OCI-LY1 (cell line): ENCODE measurements around the gene SRMS.

Experiments used
- H2AFZ ChIP-seq: fragments of 200-600 bp; sonication (generic), shearing (Covaris generic); 2 replicates; pipeline ENCODE4 v1.6.0; 2014; ENCODE audit warnings: antibody characterized with exemption, mild to moderate bottlenecking, low read length
- H3F3A ChIP-seq: fragments of 200-600 bp; sonication (generic), shearing (Covaris generic); 2 replicates; pipeline ENCODE4 v1.6.0; 2014; ENCODE audit warnings: mild to moderate bottlenecking, antibody characterized with exemption, low read length, moderate library complexity; ENCODE audit not compliant: insufficient read depth
- H3K27ac ChIP-seq: fragments of 200-600 bp; sonication (generic); 2 replicates; pipeline ENCODE4 v1.5.1; 2014; ENCODE audit warnings: low read length, mixed run types, mild to moderate bottlenecking, low read depth; ENCODE audit not compliant: poor library complexity, severe bottlenecking
- H3K27me3 ChIP-seq: fragments of 200-600 bp; sonication (generic); 2 replicates; pipeline ENCODE4 v1.6.0; 2014; ENCODE audit warnings: antibody characterized with exemption, mild to moderate bottlenecking, low read length, moderate library complexity; ENCODE audit not compliant: insufficient read depth
- H3K36me3 ChIP-seq: fragments of 200-600 bp; sonication (generic); 2 replicates; pipeline ENCODE4 v1.6.1; 2014; ENCODE audit warnings: mild to moderate bottlenecking, antibody characterized with exemption, low read length, moderate library complexity, mixed read lengths; ENCODE audit not compliant: insufficient read depth
- H3K4me1 ChIP-seq: fragments of 200-600 bp; sonication (generic); 2 replicates; pipeline ENCODE4 v1.5.1; 2014; ENCODE audit warnings: mild to moderate bottlenecking, low read length, moderate library complexity; ENCODE audit not compliant: insufficient read depth, severe bottlenecking
- H3K4me2 ChIP-seq: fragments of 200-600 bp; sonication (generic), shearing (Covaris generic); 2 replicates; pipeline ENCODE4 v1.6.1; 2014; ENCODE audit warnings: low read length
- H3K4me3 ChIP-seq: fragments of 200-600 bp; sonication (generic); 2 replicates; pipeline ENCODE4 v1.5.1; 2014; ENCODE audit warnings: low read length, low read depth, mild to moderate bottlenecking, mixed read lengths; ENCODE audit not compliant: poor library complexity, severe bottlenecking
- H3K79me2 ChIP-seq: fragments of 200-600 bp; shearing (Covaris generic); 2 replicates; pipeline ENCODE4 v1.6.1; 2016; ENCODE audit warnings: mixed run types, low read length, mixed read lengths; ENCODE audit not compliant: insufficient read depth
- H3K9ac ChIP-seq: fragments of 200-600 bp; sonication (generic), shearing (Covaris generic); 2 replicates; pipeline ENCODE4 v1.6.1; 2014; ENCODE audit warnings: mild to moderate bottlenecking, low read length, mixed read lengths
- H3K9me2 ChIP-seq: fragments of 200-600 bp; sonication (generic), shearing (Covaris generic); 2 replicates; pipeline ENCODE4 v1.6.1; 2014; ENCODE audit warnings: low read depth, mild to moderate bottlenecking, low read length, mixed read lengths
- H3K9me3 ChIP-seq: fragments of 200-600 bp; shearing (Covaris generic); 2 replicates; pipeline ENCODE4 v1.6.1; 2014; ENCODE audit warnings: low read length, mixed read lengths
- H4K20me1 ChIP-seq: fragments of 200-600 bp; sonication (generic), shearing (Covaris generic); 2 replicates; pipeline ENCODE4 v1.6.0; 2016; ENCODE audit warnings: mild to moderate bottlenecking, low read length; ENCODE audit not compliant: insufficient read depth
- EZH2 ChIP-seq: fragments of 200-600 bp; sonication (generic), shearing (Covaris generic); IDR thresholded peaks from 2 replicates; pipeline ENCODE4 v1.8.0; 2017; ENCODE audit warnings: borderline replicate concordance, mixed run types, mild to moderate bottlenecking, antibody characterized with exemption, low read length, moderate library complexity, mixed read lengths
- TF ChIP-seq, protein P1 (sequence below): fragments of 200-600 bp; sonication (generic), shearing (Covaris generic); IDR thresholded peaks from 2 replicates; pipeline ENCODE4 v1.5.1; 2017; ENCODE audit warnings: mild to moderate bottlenecking, antibody characterized with exemption, low read length, moderate library complexity, mixed read lengths

Gene SRMS

DNA sequence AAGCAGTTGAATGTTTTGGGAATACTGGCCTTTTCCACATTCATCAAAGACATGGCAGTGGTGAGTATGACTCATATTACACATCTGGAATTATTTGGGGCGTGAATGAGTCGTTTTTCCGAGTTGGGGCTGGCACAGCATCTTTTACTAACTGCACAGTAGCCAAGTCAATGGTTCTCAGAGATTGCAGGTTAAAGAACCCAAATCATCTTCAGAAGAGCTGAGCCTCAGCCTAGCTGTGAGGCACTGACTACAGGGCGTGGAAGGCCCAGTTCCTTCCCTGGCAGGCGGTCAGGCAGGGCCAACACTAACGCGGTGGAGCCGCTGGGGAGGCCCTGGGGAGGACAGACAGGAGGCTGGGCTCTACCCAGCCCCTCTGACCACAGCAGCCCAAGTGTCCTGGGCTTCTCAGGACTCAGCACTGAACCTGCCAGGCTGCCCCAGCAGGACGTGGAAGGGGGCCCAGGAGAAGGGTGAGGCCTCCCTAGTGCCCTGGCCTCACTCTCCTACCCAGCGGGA, 46.6 kb upstream of the SRMS start:
- Histone ChIP-seq H3F3A (no peaks in the 10 kb centered on the region), H3K9me2 (no peaks in the 10 kb centered on the region), H3K4me2 (no peak overlapping the region), H2AFZ (no peak overlapping the region), H3K27me3 (no peaks in the 10 kb centered on the region), H4K20me1 (no peaks in the 10 kb centered on the region), H3K79me2 (no peaks in the 10 kb centered on the region), H3K27ac (no peak overlapping the region), H3K36me3 (peaks cover 67% of the 10 kb centered on the region), H3K9ac (no peak overlapping the region), H3K4me3 (no peak overlapping the region), H3K9me3 (no peaks in the 10 kb centered on the region), H3K4me1 (no peaks in the 10 kb centered on the region)
- no peak for TF ChIP-seq EZH2
- TF ChIP-seq, protein P1, sequence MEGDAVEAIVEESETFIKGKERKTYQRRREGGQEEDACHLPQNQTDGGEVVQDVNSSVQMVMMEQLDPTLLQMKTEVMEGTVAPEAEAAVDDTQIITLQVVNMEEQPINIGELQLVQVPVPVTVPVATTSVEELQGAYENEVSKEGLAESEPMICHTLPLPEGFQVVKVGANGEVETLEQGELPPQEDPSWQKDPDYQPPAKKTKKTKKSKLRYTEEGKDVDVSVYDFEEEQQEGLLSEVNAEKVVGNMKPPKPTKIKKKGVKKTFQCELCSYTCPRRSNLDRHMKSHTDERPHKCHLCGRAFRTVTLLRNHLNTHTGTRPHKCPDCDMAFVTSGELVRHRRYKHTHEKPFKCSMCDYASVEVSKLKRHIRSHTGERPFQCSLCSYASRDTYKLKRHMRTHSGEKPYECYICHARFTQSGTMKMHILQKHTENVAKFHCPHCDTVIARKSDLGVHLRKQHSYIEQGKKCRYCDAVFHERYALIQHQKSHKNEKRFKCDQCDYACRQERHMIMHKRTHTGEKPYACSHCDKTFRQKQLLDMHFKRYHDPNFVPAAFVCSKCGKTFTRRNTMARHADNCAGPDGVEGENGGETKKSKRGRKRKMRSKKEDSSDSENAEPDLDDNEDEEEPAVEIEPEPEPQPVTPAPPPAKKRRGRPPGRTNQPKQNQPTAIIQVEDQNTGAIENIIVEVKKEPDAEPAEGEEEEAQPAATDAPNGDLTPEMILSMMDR: no peak

DNA sequence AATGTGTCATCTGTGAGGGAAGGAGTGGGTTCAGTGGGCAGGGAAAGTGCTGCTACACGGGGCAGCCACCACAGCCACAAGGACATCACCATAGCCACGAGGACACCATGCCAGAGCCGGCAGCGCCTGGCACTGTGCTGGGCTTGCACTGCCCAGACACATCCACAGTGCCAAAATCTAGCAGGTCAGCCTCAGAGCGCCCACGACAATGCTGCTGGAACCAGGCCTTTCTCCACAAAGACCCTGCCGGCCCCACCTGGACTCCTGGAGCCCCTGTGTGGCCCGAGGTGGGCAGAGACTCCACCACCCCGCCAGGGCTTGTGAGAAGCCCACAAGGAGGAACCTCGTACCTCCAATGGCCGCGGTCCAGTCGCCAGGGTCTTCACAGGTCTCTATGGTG, 45.1 kb upstream of the SRMS start:
- Histone ChIP-seq H4K20me1 (no peaks in the 10 kb centered on the region), H3K36me3 (peaks cover 60% of the 10 kb centered on the region)

DNA sequence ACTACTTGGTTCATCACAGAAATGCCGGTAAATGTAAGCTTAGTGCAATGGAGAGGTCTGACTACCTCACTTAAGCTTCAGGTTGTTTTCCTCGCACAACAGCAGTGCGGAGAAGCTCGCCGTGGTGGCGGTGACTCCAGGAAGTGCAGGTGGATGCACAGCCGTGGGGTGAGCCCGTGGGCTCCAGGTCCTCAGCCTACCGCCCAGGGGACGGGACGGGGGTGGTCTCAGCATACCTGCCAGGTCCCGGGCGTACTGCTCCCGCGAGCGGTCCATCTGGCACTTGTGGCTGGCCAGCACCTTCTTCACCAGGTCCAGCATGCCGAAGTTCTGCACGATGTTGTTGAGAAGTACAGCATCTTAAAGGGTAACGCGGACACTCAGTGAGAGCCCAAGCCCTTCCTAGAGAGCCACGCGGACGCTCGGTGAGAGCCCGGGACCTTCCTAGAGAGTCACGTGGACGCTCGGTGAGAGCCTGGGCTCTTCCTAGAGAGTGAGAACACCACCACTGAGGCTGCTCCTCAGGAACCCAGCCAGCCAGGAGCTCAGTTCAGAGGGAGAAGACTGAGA, 44.3 kb upstream of the SRMS start:
- TF ChIP-seq, protein P1: no peak
- no peak for TF ChIP-seq EZH2
- Histone ChIP-seq H3K9me2 (no peaks in the 10 kb centered on the region), H3K27me3 (no peaks in the 10 kb centered on the region), H3K4me3 (no peak overlapping the region), H3K4me1 (no peaks in the 10 kb centered on the region), H3K36me3 (peaks cover 55% of the 10 kb centered on the region), H3K79me2 (no peaks in the 10 kb centered on the region), H3F3A (no peaks in the 10 kb centered on the region), H3K27ac (no peak overlapping the region), H2AFZ (no peak overlapping the region), H3K9me3 (no peaks in the 10 kb centered on the region), H4K20me1 (no peaks in the 10 kb centered on the region), H3K4me2 (no peak overlapping the region), H3K9ac (no peak overlapping the region)

More for the DNA sequence above, 45.1 kb upstream of the SRMS start:
- no peak for TF ChIP-seq EZH2
- TF ChIP-seq, protein P1: no peak
- no peak overlapping the region for H3K4me2 ChIP-seq
- H3K79me2 ChIP-seq: no peaks in the 10 kb centered on the region
- H3K9me3 ChIP-seq: no peaks in the 10 kb centered on the region
- H3K4me3 ChIP-seq: no peak overlapping the region
- H3K27me3 ChIP-seq: no peaks in the 10 kb centered on the region
- no peak overlapping the region for H3K9ac ChIP-seq
- no peak overlapping the region for H2AFZ ChIP-seq
- no peaks in the 10 kb centered on the region for H3K4me1 ChIP-seq
- H3F3A ChIP-seq: no peaks in the 10 kb centered on the region
- H3K27ac ChIP-seq: no peak overlapping the region
- no peaks in the 10 kb centered on the region for H3K9me2 ChIP-seq
